ENCODE measurements around the gene SEPTIN14. TPM values are rescaled to one million over a fixed set of nuclear protein-coding genes. Genes with fewer than 3 reads are reported as not detected.
"Not testable (repeated sequence)": the region's sequence is repeated elsewhere in the genome, so short reads cannot be mapped to it uniquely, and the experiment has no call there.

SEPTIN14 gene
- total RNA-seq, 1 experiment from 2014 or later: not detected

GRCh38 chr7:55744706-55745105 is 117.8 kb downstream of the SEPTIN14 start:
- DNase-seq (ENCODE audit: low read depth, low spot score); H3K27ac ChIP-seq (ENCODE audit: low read length); H3K9me3 ChIP-seq (ENCODE audit: control insufficient read depth, insufficient read depth, low read depth, low read length); H3K4me3 ChIP-seq (ENCODE audit: low read depth in 2 of 2, low read length in 2 of 2); intact Hi-C loops (cut with micrococcal nuclease; ENCODE audit: unreplicated experiment); POLR2A ChIA-PET; H3K36me3 ChIP-seq (ENCODE audit: control insufficient read depth, insufficient read depth, low read length); CTCF ChIA-PET; BruUV-seq (replicated peaks); in situ Hi-C loops (cut with HindIII; ENCODE audit: low pct_unique_long_range_greater_than_20kb, low sequenced_read_pairs); ATAC-seq; H3K27me3 ChIP-seq (ENCODE audit: control insufficient read depth, insufficient read depth, low read length); H3K4me1 ChIP-seq (ENCODE audit: control insufficient read depth, insufficient read depth, low read length): not testable (repeated sequence)
- TF ChIP-seq CTCF (IDR thresholded peaks at IDR 0.05): peak; percentile 53

Other genes starting within 250 kb of the SEPTIN14 start
- 5.0 TPM for gene ZNF713, start 24.7 kb upstream of the SEPTIN14 start, total RNA-seq (2021; ENCODE audit: unreplicated experiment)
- 28.9 TPM for gene MRPS17, start 89.1 kb upstream of the SEPTIN14 start, total RNA-seq (2021; ENCODE audit: unreplicated experiment)
- 93.2 TPM for gene NIPSNAP2, start 101.8 kb upstream of the SEPTIN14 start, total RNA-seq (2021; ENCODE audit: unreplicated experiment)
- gene PSPH, start 188.7 kb upstream of the SEPTIN14 start, total RNA-seq (2021; ENCODE audit: unreplicated experiment): 62.3 TPM
- gene CCT6A, start 189.0 kb upstream of the SEPTIN14 start, total RNA-seq (2021; ENCODE audit: unreplicated experiment): 324 TPM
- 156 TPM for gene SUMF2, start 201.5 kb upstream of the SEPTIN14 start, total RNA-seq (2021; ENCODE audit: unreplicated experiment)
- 0.67 TPM for gene PHKG1, start 230.2 kb upstream of the SEPTIN14 start, total RNA-seq (2021; ENCODE audit: unreplicated experiment)
- 666 TPM for gene CHCHD2, start 243.7 kb upstream of the SEPTIN14 start, total RNA-seq (2021; ENCODE audit: unreplicated experiment)

Measured in Panc1 (cell line).